Right atrium auricular region (tissue), 2 donors: ENCODE results near the gene PGBD5. TPM values are rescaled to one million over a fixed set of nuclear protein-coding genes. Genes with fewer than 3 reads are reported as not detected.

Experiments used
- DNase-seq: peaks from one replicate; pipeline ENCODE4 v3.0.0-alpha.2; 2019; ENCODE audit warnings: low spot score
- H3K27ac ChIP-seq, 2 donors: fragments of 200-600 bp; sonication (generic); 1 replicate in 1 of 2; 2 replicates in 1 of 2; pipeline ENCODE4 v1.5.1; 2016 to 2019
- H3K27me3 ChIP-seq, 2 donors: fragments of 200-600 bp; sonication (generic); one replicate each; pipeline versions ENCODE4 v1.5.1 to v1.6.0; 2017 to 2019
- H3K36me3 ChIP-seq: fragments of 200-600 bp; sonication (generic); one replicate; pipeline ENCODE4 v1.5.1; 2016
- H3K4me1 ChIP-seq, 2 donors: fragments of 200-600 bp; sonication (generic); one replicate each; pipeline versions ENCODE4 v1.5.1 to v1.6.0; 2017 to 2019
- H3K4me3 ChIP-seq, 2 donors: fragments of 200-600 bp; sonication (generic); 1 replicate in 1 of 2; 2 replicates in 1 of 2; pipeline ENCODE4 v1.5.1; 2017 to 2019; ENCODE audit warnings: mild to moderate bottlenecking in 1 of 2, moderate library complexity in 1 of 2
- H3K9me3 ChIP-seq, 2 donors: fragments of 200-600 bp; sonication (generic); one replicate each; pipeline ENCODE4 v1.5.1; 2019
- CTCF ChIP-seq, 2 donors: fragments of 200-600 bp; sonication (generic); IDR thresholded peaks; one replicate each; pipeline ENCODE4 v1.5.1; 2019; ENCODE audit warnings: antibody characterized with exemption in 2 of 2
- total RNA-seq, 2 donors: library from RNA; depleted of rRNA; stranded (reverse); fragments of >200 nt; gene quantifications; one replicate each; pipeline ENCODE4 v1.1.0, GENCODE V29; 2016

PGBD5 gene
- total RNA-seq, 2 donors from 2014 or later: 13.2 to 18.5 TPM

DNA sequence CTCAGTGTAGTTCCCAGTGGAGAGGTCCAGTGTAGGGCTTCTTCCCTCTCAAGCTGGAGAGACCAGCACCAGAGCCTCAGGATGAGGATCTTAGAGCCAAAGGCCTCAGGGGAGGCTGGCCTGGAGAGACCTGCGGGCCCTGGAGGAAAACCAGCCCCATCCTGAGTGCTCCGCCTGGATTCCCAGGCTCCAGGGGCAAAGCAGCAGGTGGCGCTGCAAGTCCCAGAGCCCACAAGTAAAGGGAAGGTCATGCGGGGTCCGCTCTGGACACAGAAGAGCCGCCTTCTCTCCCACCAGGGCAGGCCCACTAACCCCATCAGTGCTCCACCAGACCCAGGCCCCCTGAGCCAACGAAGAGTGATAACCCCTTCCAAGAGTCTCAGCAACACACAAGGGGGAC is 22.7 kb downstream of the PGBD5 start:
- Histone ChIP-seq H3K27me3 (no peaks in the 10 kb centered on the region), H3K4me1 (peaks cover 0 to 15% of the 10 kb centered on the region in 2 donors), H3K27ac (no peak overlapping the region), H3K9me3 (no peaks in the 10 kb centered on the region), H3K36me3 (no peaks in the 10 kb centered on the region), H3K4me3 (no peak overlapping the region)
- no peak for DNase-seq
- no peak for TF ChIP-seq CTCF (IDR thresholded peaks at IDR 0.05)

DNA sequence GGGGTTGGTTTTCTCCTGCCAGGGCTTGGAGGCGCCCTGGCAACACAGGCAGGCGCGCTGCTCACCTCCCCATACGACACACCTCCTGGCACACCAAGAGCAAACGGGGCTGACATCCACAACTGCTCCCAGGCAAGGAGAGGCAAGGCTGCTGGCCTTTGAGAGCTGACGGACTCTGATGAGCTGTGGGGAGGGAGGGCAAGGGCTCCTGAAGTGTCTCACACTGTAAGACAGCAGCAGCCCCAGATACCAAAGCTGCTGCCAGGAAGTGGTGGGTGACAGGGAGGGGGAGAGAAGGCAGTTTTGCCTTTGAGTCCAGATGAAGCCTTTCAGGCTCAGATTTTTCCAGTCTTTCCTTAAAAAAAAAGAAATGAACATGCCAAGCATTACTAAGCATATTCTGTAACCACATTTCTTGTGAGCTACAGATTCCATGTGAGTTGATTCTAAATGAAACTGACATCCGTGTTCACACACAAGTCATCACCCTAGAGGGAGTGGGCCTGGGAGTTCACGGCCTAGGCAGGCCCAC is 24.3 kb downstream of the PGBD5 start:
- Histone ChIP-seq H3K9me3 (no peaks in the 10 kb centered on the region), H3K27ac (peak overlapping the region; percentile 52 to 69), H3K27me3 (no peaks in the 10 kb centered on the region), H3K4me3 (no peak overlapping the region), H3K36me3 (no peaks in the 10 kb centered on the region), H3K4me1 (peaks cover 0 to 25% of the 10 kb centered on the region in 2 donors)
- DNase-seq: no peak
- no peak for TF ChIP-seq CTCF (IDR thresholded peaks at IDR 0.05)

GRCh38 chr1:230401101-230401500 is 25.0 kb downstream of the PGBD5 start:
- Histone ChIP-seq H3K36me3 (no peaks in the 10 kb centered on the region), H3K4me3 (no peak overlapping the region), H3K27ac (peak overlapping the region; percentile 52 to 69), H3K9me3 (no peaks in the 10 kb centered on the region), H3K27me3 (no peaks in the 10 kb centered on the region), H3K4me1 (peaks cover 0 to 25% of the 10 kb centered on the region in 2 donors)
- no peak for DNase-seq
- no peak for TF ChIP-seq CTCF (IDR thresholded peaks at IDR 0.05)

- H3K27ac ChIP-seq: no peak overlapping the region
- H3K4me3 ChIP-seq: no peak overlapping the region
- no peaks in the 10 kb centered on the region for H3K36me3 ChIP-seq
- TF ChIP-seq CTCF (IDR thresholded peaks at IDR 0.05): no peak
- no peaks in the 10 kb centered on the region for H3K9me3 ChIP-seq
- H3K4me1 ChIP-seq: peaks cover 0 to 25% of the 10 kb centered on the region in 2 donors
- no peak for DNase-seq
- H3K27me3 ChIP-seq: no peaks in the 10 kb centered on the region
Measured at GRCh38 chr1:230400007-230400344, 26.2 kb downstream of the PGBD5 start.

GRCh38 chr1:230399321-230400006 is 26.7 kb downstream of the PGBD5 start:
- Histone ChIP-seq H3K36me3 (no peaks in the 10 kb centered on the region), H3K4me3 (no peak overlapping the region), H3K9me3 (no peaks in the 10 kb centered on the region), H3K27ac (no peak overlapping the region), H3K4me1 (peaks cover 0 to 25% of the 10 kb centered on the region in 2 donors), H3K27me3 (no peaks in the 10 kb centered on the region)
- no peak for TF ChIP-seq CTCF (IDR thresholded peaks at IDR 0.05)
- DNase-seq: no peak

DNA sequence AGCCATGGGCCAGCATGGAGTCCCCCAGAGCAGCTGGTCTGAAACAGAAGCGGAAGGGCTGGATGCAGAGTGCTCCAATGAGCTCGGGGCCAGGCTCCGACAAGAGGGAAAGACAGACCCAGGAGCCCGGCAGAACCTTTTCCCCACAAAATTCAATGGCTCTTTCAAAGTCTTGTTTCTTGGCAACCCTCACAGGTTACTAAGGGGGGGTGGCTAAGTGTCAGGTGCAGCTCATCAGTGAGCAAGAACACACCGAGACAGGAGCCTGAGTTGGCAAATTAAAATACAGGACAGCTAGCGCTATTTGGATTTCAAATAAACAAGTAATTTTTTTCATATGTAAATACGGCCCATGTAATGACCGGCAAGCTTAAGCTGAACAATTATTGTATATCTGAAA is 27.3 kb downstream of the PGBD5 start:
- no peak overlapping the region for H3K4me3 ChIP-seq
- no peak for TF ChIP-seq CTCF (IDR thresholded peaks at IDR 0.05)
- no peaks in the 10 kb centered on the region for H3K27me3 ChIP-seq

More for the DNA sequence above, 27.3 kb downstream of the PGBD5 start:
- H3K36me3 ChIP-seq: no peaks in the 10 kb centered on the region
- peak overlapping the region in 1 of 2 donors; percentile 35 for H3K27ac ChIP-seq
- H3K9me3 ChIP-seq: no peaks in the 10 kb centered on the region
- peaks cover 0 to 25% of the 10 kb centered on the region in 2 donors for H3K4me1 ChIP-seq
- DNase-seq: no peak
